Right atrium auricular region (tissue), 2 donors: ENCODE results near the gene CDC16. TPM values are rescaled to one million over a fixed set of nuclear protein-coding genes. Genes with fewer than 3 reads are reported as not detected.

ENCODE experiments used
- DNase-seq: peaks from one replicate; pipeline ENCODE4 v3.0.0-alpha.2; 2019; ENCODE audit warnings: low spot score
- H3K27ac ChIP-seq, 2 donors: fragments of 200-600 bp; sonication (generic); 1 replicate in 1 of 2; 2 replicates in 1 of 2; pipeline ENCODE4 v1.5.1; 2016 to 2019
- H3K27me3 ChIP-seq, 2 donors: fragments of 200-600 bp; sonication (generic); one replicate each; pipeline versions ENCODE4 v1.5.1 to v1.6.0; 2017 to 2019
- H3K36me3 ChIP-seq: fragments of 200-600 bp; sonication (generic); one replicate; pipeline ENCODE4 v1.5.1; 2016
- H3K4me1 ChIP-seq, 2 donors: fragments of 200-600 bp; sonication (generic); one replicate each; pipeline versions ENCODE4 v1.5.1 to v1.6.0; 2017 to 2019
- H3K4me3 ChIP-seq, 2 donors: fragments of 200-600 bp; sonication (generic); 1 replicate in 1 of 2; 2 replicates in 1 of 2; pipeline ENCODE4 v1.5.1; 2017 to 2019; ENCODE audit warnings: mild to moderate bottlenecking in 1 of 2, moderate library complexity in 1 of 2
- H3K9me3 ChIP-seq, 2 donors: fragments of 200-600 bp; sonication (generic); one replicate each; pipeline ENCODE4 v1.5.1; 2019
- total RNA-seq, 2 donors: library from RNA; depleted of rRNA; stranded (reverse); fragments of >200 nt; gene quantifications; one replicate each; pipeline ENCODE4 v1.1.0, GENCODE V29; 2016
- TF ChIP-seq, protein P1 (sequence below), 2 donors: fragments of 200-600 bp; sonication (generic); IDR thresholded peaks; one replicate each; pipeline ENCODE4 v1.5.1; 2019; ENCODE audit warnings: antibody characterized with exemption in 2 of 2

Gene CDC16
- total RNA-seq, 2 donors from 2014 or later, result 21.1 to 31.8 TPM

DNA sequence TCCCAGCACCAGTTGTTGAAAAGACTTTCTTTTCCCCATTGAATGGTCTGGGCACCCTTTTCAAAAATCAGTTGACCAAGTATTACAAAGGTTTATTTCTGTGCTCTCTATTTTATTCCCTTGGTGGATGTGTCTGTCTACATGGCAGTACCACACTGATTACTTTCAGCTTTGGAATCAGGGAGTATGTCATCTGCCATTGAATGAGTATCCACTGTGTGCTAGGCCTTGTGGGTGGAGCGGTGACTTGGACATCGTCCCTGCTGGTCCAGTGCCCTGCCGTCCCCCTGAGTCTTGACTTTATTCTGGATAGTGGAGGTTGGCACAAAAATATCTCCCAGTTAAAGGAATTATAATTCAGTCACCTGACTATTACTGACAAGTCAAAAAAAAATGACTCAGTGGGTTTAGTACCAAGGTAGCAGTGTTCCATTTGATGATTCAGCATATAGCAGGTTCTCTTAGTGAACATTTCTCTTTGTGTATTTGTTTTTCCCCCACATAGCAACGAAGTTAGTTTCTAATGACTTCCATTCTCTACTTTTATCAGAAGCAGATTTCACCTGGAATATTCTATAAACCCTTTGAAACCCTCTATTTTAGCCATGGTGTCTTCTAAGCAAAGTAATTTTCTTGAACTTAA, 50.6 kb downstream of the CDC16 start:
- peaks cover 13% of the 10 kb centered on the region for H3K36me3 ChIP-seq
- peaks cover 0 to 25% of the 10 kb centered on the region in 2 donors for H3K4me1 ChIP-seq
- H3K9me3 ChIP-seq, result no peaks in the 10 kb centered on the region
- H3K27ac ChIP-seq, result no peak overlapping the region
- TF ChIP-seq, protein P1, sequence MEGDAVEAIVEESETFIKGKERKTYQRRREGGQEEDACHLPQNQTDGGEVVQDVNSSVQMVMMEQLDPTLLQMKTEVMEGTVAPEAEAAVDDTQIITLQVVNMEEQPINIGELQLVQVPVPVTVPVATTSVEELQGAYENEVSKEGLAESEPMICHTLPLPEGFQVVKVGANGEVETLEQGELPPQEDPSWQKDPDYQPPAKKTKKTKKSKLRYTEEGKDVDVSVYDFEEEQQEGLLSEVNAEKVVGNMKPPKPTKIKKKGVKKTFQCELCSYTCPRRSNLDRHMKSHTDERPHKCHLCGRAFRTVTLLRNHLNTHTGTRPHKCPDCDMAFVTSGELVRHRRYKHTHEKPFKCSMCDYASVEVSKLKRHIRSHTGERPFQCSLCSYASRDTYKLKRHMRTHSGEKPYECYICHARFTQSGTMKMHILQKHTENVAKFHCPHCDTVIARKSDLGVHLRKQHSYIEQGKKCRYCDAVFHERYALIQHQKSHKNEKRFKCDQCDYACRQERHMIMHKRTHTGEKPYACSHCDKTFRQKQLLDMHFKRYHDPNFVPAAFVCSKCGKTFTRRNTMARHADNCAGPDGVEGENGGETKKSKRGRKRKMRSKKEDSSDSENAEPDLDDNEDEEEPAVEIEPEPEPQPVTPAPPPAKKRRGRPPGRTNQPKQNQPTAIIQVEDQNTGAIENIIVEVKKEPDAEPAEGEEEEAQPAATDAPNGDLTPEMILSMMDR (IDR thresholded peaks at IDR 0.05), result no peak
- no peaks in the 10 kb centered on the region for H3K27me3 ChIP-seq
- H3K4me3 ChIP-seq, result no peak overlapping the region
- no peak for DNase-seq

- Histone ChIP-seq H3K27ac (no peak overlapping the region), H3K27me3 (no peaks in the 10 kb centered on the region), H3K36me3 (peaks cover 19% of the 10 kb centered on the region), H3K4me1 (peaks cover 0 to 17% of the 10 kb centered on the region in 2 donors), H3K9me3 (no peaks in the 10 kb centered on the region), H3K4me3 (no peak overlapping the region)
- TF ChIP-seq, protein P1 (IDR thresholded peaks at IDR 0.05), result no peak
- no peak for DNase-seq
Measured at GRCh38 chr13:114286808-114287207, 52.1 kb downstream of the CDC16 start.

DNA sequence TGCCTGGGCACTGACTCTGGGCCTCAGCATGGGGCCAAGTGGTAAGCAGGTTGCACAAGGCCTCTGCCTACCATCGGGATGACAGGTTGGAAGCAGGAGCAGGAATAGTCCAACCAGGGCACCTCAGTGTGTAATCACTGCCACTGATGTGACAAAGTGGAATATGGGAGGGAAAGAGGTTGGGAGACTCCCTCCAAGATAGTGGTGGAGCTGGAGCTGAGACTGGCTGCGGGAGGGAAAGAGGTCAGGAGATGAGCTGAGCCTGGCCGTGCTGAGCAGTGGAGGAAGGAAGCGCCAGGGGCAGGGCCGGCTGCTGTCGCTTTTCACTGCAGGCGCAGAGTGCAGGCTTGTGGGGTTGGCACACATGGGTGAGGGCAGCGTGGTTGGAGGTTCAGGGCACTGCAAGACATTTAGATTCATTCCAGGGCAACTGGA, 53.5 kb downstream of the CDC16 start:
- Histone ChIP-seq H3K9me3 (no peaks in the 10 kb centered on the region), H3K4me1 (peaks cover 0 to 8% of the 10 kb centered on the region in 2 donors), H3K36me3 (peaks cover 29% of the 10 kb centered on the region), H3K27me3 (no peaks in the 10 kb centered on the region), H3K4me3 (no peak overlapping the region), H3K27ac (no peak overlapping the region)
- DNase-seq, result no peak
- TF ChIP-seq, protein P1 (IDR thresholded peaks at IDR 0.05), result no peak

DNA sequence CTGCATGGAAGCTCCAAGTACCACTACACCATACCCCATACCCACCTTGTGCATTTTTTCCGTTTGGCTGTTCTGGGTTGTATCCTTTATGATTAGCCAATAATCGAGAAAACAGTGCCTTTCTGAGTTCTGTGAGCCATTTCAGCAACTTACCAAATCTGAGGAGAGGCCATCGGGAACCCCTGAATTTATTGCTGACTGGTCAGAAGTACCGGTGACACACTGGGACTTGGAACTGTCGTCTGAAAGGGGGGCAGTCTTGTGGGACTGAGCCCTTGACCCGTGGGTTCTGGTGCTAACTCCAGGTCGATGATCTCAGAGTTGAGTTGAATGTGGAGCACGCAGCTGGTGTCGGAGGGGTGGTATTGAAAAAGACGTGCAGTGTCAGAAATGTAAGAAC, 61.8 kb downstream of the CDC16 start:
- H3K36me3 ChIP-seq, result peaks cover 42% of the 10 kb centered on the region
- H3K4me1 ChIP-seq, result no peaks in the 10 kb centered on the region
- TF ChIP-seq, protein P1 (IDR thresholded peaks at IDR 0.05), result no peak
- no peak for DNase-seq
- no peak overlapping the region for H3K4me3 ChIP-seq
- H3K27ac ChIP-seq, result no peak overlapping the region
- no peaks in the 10 kb centered on the region for H3K27me3 ChIP-seq
- H3K9me3 ChIP-seq, result no peaks in the 10 kb centered on the region

DNA sequence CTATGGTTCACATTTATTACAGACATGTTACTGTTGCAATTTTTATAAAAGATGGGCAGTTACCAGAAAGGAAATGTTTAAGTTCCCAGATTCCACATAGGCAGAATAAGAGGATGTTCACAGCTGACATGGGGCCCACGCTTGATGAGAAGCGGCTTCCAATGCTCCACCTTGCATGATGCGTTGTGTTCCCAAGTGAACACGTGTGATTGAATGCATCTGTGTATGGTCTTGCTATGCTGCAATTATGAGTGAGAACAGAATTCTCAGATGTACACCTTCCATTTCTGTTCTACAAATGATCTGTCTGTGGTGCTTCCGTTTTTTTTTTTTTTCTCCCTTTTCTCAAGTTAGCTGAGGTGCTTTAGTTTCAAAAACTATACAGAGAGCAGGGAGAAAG, 62.2 kb downstream of the CDC16 start:
- Histone ChIP-seq H3K36me3 (peaks cover 42% of the 10 kb centered on the region), H3K27ac (no peak overlapping the region), H3K9me3 (no peaks in the 10 kb centered on the region), H3K4me1 (no peaks in the 10 kb centered on the region), H3K27me3 (no peaks in the 10 kb centered on the region), H3K4me3 (no peak overlapping the region)
- TF ChIP-seq, protein P1 (IDR thresholded peaks at IDR 0.05), result no peak
- no peak for DNase-seq

- TF ChIP-seq, protein P1 (IDR thresholded peaks at IDR 0.05), result no peak
- H3K27me3 ChIP-seq, result no peaks in the 10 kb centered on the region
- H3K4me3 ChIP-seq, result no peak overlapping the region
- DNase-seq, result no peak
- no peaks in the 10 kb centered on the region for H3K4me1 ChIP-seq
- peaks cover 51% of the 10 kb centered on the region for H3K36me3 ChIP-seq
- H3K9me3 ChIP-seq, result no peaks in the 10 kb centered on the region
- H3K27ac ChIP-seq, result no peak overlapping the region
Measured at GRCh38 chr13:114298866-114299265, 64.2 kb downstream of the CDC16 start.
